Tibial artery (tissue), 4 donors: ENCODE data around the gene RNF103.
"Not testable (repeated sequence)": the region's sequence is repeated elsewhere in the genome, so short reads cannot be mapped to it uniquely, and the experiment has no call there.

Experiments used
- DNase-seq, 2 donors: peaks; one replicate each; pipeline ENCODE4 v3.0.0-alpha.2; 2019
- H3K27ac ChIP-seq, 2 donors: fragments of 200-600 bp; sonication (generic) in 1 of 2; 1 replicate in 1 of 2; 2 replicates in 1 of 2; pipeline ENCODE4 v1.5.1; 2018 to 2019; ENCODE audit warnings: mild to moderate bottlenecking in 1 of 2
- H3K27me3 ChIP-seq, 2 donors: fragments of 200-600 bp; sonication (generic) in 1 of 2; one replicate each; pipeline versions ENCODE4 v1.5.1 to v1.6.0; 2016 to 2019
- H3K36me3 ChIP-seq, 3 donors: fragments of 200-600 bp; sonication (generic) in 2 of 3; one replicate each; pipeline ENCODE4 v1.5.1; 2016 to 2019; ENCODE audit warnings: mild to moderate bottlenecking in 2 of 3
- H3K4me1 ChIP-seq, 4 donors: fragments of 200-600 bp; sonication (generic) in 2 of 4; 1 replicate in 3 of 4; 2 replicates in 1 of 4; pipeline ENCODE4 v1.5.1; 2016 to 2019
- H3K4me3 ChIP-seq, 2 donors: fragments of 200-600 bp; sonication (generic) in 1 of 2; 1 replicate in 1 of 2; 2 replicates in 1 of 2; pipeline ENCODE4 v1.5.1; 2018 to 2019; ENCODE audit warnings: mild to moderate bottlenecking in 2 of 2
- H3K9me3 ChIP-seq, 3 donors: fragments of 200-600 bp; sonication (generic) in 1 of 3; one replicate each; pipeline ENCODE4 v1.5.1; 2016 to 2019
- intact Hi-C: fragments of 100-400 bp; cut with DNase I; formaldehyde crosslinking; loops from one replicate; pipeline ENCODE4 v1.15.0; 2023; ENCODE audit warnings: low total_unique reads
- TF ChIP-seq, protein P1 (sequence below), 2 experiments: fragments of 200-600 bp in 1 of 2; fragments of 450-650 bp in 1 of 2; IDR thresholded peaks; one replicate each; pipeline ENCODE4 v1.5.1; 2017 to 2019; ENCODE audit warnings: antibody characterized with exemption in 2 of 2, mild to moderate bottlenecking in 1 of 2, moderate library complexity in 1 of 2

RNF103 gene

DNA sequence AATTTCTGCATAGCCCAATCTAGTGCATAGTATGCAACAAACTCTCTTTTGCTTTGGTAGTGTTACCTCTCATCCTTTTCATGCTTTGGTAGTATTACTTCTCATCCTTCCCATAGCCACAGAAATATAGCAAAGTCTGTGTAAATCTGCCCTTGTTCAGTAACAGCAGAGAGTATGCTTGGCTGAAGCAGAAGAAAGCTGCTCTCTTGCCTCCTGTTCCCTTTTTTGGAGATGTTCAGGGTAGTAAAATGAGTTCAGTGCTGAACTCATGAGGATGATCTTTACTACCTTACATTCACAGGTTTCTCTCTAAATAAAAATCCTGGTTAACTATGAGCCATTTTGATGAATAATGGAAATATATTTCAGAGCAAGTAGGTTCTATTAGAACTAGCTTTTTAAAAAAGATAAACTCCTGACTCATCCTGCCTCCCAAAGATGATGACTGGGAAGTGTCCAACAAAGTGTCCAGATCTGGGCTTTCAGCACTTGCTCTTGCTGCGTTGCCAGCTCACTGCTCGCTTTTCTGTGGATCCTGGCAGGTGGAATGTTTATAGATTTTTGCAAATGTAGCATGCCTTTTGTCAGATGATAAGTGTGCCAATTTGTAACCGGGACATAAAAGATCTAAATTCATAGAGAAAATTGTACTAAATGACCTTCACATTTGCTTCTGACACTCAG lies 31.0 kb downstream of the RNF103 start:
- DNase-seq = no peak
- H3K27me3 ChIP-seq = no peaks in the 10 kb centered on the region
- TF ChIP-seq, protein P1, sequence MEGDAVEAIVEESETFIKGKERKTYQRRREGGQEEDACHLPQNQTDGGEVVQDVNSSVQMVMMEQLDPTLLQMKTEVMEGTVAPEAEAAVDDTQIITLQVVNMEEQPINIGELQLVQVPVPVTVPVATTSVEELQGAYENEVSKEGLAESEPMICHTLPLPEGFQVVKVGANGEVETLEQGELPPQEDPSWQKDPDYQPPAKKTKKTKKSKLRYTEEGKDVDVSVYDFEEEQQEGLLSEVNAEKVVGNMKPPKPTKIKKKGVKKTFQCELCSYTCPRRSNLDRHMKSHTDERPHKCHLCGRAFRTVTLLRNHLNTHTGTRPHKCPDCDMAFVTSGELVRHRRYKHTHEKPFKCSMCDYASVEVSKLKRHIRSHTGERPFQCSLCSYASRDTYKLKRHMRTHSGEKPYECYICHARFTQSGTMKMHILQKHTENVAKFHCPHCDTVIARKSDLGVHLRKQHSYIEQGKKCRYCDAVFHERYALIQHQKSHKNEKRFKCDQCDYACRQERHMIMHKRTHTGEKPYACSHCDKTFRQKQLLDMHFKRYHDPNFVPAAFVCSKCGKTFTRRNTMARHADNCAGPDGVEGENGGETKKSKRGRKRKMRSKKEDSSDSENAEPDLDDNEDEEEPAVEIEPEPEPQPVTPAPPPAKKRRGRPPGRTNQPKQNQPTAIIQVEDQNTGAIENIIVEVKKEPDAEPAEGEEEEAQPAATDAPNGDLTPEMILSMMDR (IDR thresholded peaks at IDR 0.05) = no peak
- no peaks in the 10 kb centered on the region for H3K36me3 ChIP-seq
- H3K4me1 ChIP-seq = peaks cover 0 to 19% (median 6%) of the 10 kb centered on the region in 4 donors
- intact Hi-C loops = no loop called here
- no peak overlapping the region for H3K4me3 ChIP-seq
- H3K9me3 ChIP-seq = no peaks in the 10 kb centered on the region
- peak overlapping the region; percentile 5 to 39 for H3K27ac ChIP-seq

DNA sequence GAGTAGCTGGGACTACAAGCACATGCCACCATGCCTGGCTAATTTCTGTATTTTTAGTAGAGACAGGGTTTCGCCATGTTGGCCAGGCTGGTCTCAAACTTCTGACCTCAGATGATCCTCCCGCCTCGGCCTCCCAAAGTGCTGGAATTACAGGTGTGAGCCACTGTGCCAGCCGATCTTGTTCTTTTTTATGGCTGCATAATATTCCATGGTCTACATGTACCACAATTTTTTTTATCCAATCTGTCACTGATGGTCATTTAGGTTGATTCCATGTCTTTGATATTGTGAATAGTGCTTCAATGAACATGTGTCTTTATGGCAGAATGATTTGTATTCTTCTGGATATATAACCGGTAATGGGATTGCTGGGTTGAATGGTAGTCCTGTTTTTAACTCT lies 34.0 kb downstream of the RNF103 start:
- H3K27ac ChIP-seq, DNase-seq, H3K9me3 ChIP-seq, intact Hi-C loops, H3K36me3 ChIP-seq, H3K4me3 ChIP-seq, H3K27me3 ChIP-seq: not testable (repeated sequence)
- H3K4me1 ChIP-seq = peaks cover 0 to 19% (median 6%) of the 10 kb centered on the region in 4 donors

DNA sequence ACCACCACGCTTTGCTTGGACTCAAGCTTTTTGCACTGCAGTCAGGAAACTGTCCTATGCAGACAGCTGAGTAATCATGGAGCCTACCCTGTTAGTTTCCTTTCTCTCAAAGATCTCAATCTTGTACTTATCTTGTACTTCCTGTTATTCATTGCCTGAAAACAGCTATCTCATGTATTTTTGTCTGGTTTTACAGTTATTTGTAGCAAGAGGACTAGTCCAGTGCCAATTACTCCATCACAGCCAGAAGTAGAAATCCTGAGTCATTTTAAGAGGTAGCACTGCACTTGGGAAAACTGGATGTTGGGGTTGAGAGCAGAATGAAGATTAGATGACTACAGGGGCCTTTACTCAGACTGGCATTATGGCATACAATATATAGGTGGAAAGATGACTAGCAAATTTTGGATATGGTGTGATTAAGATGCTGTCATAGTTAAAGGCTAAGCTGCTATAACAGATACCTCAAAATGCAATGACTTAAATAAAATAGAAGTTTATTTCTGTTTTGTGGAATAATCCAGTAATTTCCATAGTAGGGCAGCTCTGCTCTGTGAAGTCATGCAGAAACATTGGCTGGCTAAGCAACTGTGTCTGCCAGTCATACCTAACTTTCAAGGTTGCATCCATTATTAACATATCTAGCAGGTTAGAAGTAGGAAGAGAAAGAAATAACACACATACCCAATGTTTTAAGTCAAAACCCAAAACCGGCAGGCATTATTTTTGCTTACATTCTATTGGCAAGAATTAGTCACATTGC lies 39.3 kb downstream of the RNF103 start:
- TF ChIP-seq, protein P1 (IDR thresholded peaks at IDR 0.05) = no peak
- no peaks in the 10 kb centered on the region for H3K9me3 ChIP-seq
- H3K4me3 ChIP-seq = no peak overlapping the region
- H3K36me3 ChIP-seq = no peaks in the 10 kb centered on the region
- no peaks in the 10 kb centered on the region for H3K27me3 ChIP-seq
- H3K27ac ChIP-seq = peak overlapping the region in 1 of 2 donors; percentile 42
- no peak for DNase-seq
- H3K4me1 ChIP-seq = peaks cover 0 to 11% (median 3%) of the 10 kb centered on the region in 4 donors
- intact Hi-C loops = no loop called here

DNA sequence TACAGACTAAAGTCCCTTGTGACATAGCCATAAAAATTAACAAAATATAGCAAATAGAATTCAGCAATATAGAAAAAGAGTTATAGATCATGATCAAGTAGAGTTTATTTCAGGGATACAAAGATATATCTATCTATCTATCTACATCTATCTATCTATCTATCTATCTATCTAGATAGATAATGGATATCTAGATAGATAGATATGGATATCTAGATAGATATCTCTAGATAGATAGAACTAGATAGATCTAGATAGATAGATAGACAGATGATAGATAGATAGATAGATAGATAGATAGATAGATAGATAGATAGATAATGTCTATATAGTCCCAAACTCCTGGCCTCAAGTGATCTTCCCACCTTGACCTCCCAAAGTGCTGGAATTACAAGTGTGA lies 43.1 kb downstream of the RNF103 start:
- H3K4me1 ChIP-seq = peaks cover 0 to 11% (median 3%) of the 10 kb centered on the region in 4 donors
- H3K4me3 ChIP-seq = no peak overlapping the region
- DNase-seq = no peak
- intact Hi-C loops = no loop called here
- H3K36me3 ChIP-seq = no peaks in the 10 kb centered on the region
- no peaks in the 10 kb centered on the region for H3K9me3 ChIP-seq
- no peak overlapping the region for H3K27ac ChIP-seq
- TF ChIP-seq, protein P1 (IDR thresholded peaks at IDR 0.05) = no peak
- no peaks in the 10 kb centered on the region for H3K27me3 ChIP-seq

DNA sequence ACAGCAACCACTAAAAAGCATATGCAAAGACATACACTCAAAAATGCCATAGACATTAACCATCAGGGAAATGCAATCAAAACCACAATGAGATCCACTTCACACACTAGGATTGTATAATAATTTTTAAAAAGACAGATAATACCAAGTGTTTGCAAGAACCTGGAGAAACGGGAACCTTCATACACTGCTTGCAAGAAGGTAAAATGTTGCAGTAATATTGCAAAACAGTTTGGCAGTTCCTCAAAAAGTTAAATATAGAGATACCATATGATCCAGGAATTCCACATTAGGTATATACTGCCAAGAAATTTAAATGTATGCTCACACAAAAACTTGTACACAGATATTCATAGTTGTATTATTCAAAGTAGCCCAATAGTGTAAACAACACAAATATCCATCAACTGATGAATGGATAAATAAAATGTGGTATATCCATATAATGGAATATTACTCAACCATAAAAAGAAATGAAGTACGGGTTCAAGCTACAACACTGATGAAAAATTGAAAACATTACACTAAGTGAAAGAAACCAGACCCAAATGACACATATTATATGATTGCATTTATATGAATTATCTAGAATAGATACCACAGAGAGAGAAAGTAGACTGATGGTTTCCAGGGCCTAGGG lies 45.7 kb downstream of the RNF103 start:
- intact Hi-C loops = no loop called here
- Histone ChIP-seq H3K36me3 (no peaks in the 10 kb centered on the region), H3K4me1 (no peaks in the 10 kb centered on the region), H3K4me3 (no peak overlapping the region), H3K27me3 (no peaks in the 10 kb centered on the region), H3K27ac (no peak overlapping the region), H3K9me3 (no peaks in the 10 kb centered on the region)
- TF ChIP-seq, protein P1 (IDR thresholded peaks at IDR 0.05) = no peak
- no peak for DNase-seq

DNA sequence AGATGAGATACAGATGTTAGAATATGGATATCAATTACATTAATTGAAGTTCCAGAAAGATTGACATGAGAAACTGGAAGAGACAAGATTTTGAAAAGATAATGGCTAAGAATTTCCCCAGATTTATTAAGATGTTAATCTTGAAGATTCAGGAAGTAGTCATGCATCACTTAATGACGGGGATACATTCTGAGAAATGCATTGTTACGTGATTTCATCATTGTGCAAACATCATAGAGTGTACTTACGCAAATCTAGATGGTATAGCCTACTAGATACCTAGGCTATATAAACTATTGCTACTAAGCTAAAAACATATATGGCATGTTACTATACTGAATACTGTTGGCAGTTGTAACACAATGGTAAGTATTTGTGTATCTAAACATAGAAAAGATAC lies 53.6 kb downstream of the RNF103 start:
- Histone ChIP-seq H3K27ac (no peak overlapping the region), H3K27me3 (no peaks in the 10 kb centered on the region), H3K4me1 (no peaks in the 10 kb centered on the region), H3K9me3 (no peaks in the 10 kb centered on the region), H3K4me3 (no peak overlapping the region), H3K36me3 (no peaks in the 10 kb centered on the region)
- no peak for DNase-seq
- TF ChIP-seq, protein P1 (IDR thresholded peaks at IDR 0.05) = no peak
- intact Hi-C loops = no loop called here
